HG03139 (cell line): ENCODE data around the gene ACTR3.

Experiments used
- ATAC-seq: cut with Tn5 transposase; IDR thresholded peaks from one replicate; pipeline ENCODE4 v1.9.1; 2021; ENCODE audit not compliant: unreplicated experiment

Gene ACTR3

GRCh38 chr2:113992090-113992489 is 102.2 kb downstream of the ACTR3 start:
- ATAC-seq, result no peak

- ATAC-seq, result no peak
Measured at GRCh38 chr2:113996671-113997594, 107.0 kb downstream of the ACTR3 start.

- ATAC-seq, result no peak
Measured at GRCh38 chr2:114001152-114001551, 111.3 kb downstream of the ACTR3 start.

- no peak for ATAC-seq
Measured at GRCh38 chr2:114001937-114002336, 112.0 kb downstream of the ACTR3 start.

GRCh38 chr2:114005110-114005783 is 115.4 kb downstream of the ACTR3 start:
- ATAC-seq, result no peak

- ATAC-seq, result no peak
Measured at GRCh38 chr2:114006460-114006859, 116.6 kb downstream of the ACTR3 start.

- no peak for ATAC-seq
Measured at GRCh38 chr2:114007436-114007835, 117.5 kb downstream of the ACTR3 start.

- ATAC-seq, result no peak
Measured at GRCh38 chr2:114008720-114009119, 118.8 kb downstream of the ACTR3 start.

GRCh38 chr2:114009205-114009944 is 119.5 kb downstream of the ACTR3 start:
- ATAC-seq, result no peak

GRCh38 chr2:114010001-114010400 is 120.1 kb downstream of the ACTR3 start:
- no peak for ATAC-seq

GRCh38 chr2:114011713-114012112 is 121.8 kb downstream of the ACTR3 start:
- no peak for ATAC-seq
